ENCODE measurements around the gene TENT4A. TPM values are rescaled to one million over a fixed set of nuclear protein-coding genes. Genes with fewer than 3 reads are reported as not detected.

TENT4A gene
- total and polyA plus RNA-seq, 2 of the 13 experiments (the other 11 are each of a cell fraction or from before 2014, with no cell fraction given) = 6.3 to 13.3 TPM

DNA sequence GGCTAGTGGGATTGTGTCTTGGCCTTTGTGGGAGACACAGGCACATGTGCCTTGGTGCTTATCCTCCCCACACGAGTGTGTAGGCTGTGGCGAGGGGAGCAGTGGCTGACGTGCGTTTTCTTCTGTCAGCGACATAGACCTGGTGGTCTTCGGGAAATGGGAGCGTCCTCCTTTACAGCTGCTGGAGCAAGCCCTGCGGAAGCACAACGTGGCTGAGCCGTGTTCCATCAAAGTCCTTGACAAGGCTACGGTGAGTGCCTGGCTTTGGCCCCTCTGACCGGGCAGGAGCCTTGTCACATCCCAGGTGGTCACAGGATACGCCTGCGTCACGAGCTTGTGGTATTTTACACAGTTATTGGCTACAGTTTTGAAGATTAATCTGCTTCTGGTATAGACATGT lies 26.4 kb downstream of the TENT4A start:
- peaks cover 22% of the 10 kb centered on the region for H3K79me2 ChIP-seq (ENCODE audit: insufficient read depth, low read length)
- 100% methylated on average over 2 of the region's 15 CpGs for WGBS (ENCODE audit: low lambda C conversion rate)
- no peak for ATAC-seq
- H3K9me3 ChIP-seq (ENCODE audit: low read length) = no peaks in the 10 kb centered on the region
- H3K4me1 ChIP-seq (ENCODE audit: insufficient read depth, low read length) = 0 out of 2 replicates have a peak, but pooled peaks cover 9% of the 10 kb centered on the region
- in situ Hi-C loops (cut with HindIII; ENCODE audit: extremely low pct_ligation_motif_present, low pct_unique_long_range_greater_than_20kb) (loop anchor here (25.0 kb wide), 1 partner anchor 352 kb away; the partner anchor contains the start of gene MED10), intact Hi-C loops (cut with micrococcal nuclease; ENCODE audit: unreplicated experiment) (loop anchor here (10.0 kb wide), 1 partner anchor 445 kb away; no protein-coding TSS in a partner anchor)
- no peak overlapping the region for H3K4me3 ChIP-seq (replicated peaks in 1 of 3; ENCODE audit: insufficient read depth in 1 of 3, low read depth in 2 of 3, low read length in 3 of 3)
- no peak overlapping the region for H3K27ac ChIP-seq (ENCODE audit: extremely low read length, insufficient read depth, low read length)
- peaks cover 18% of the 10 kb centered on the region for H4K20me1 ChIP-seq (ENCODE audit: insufficient read depth, low read length)
- no peak for DNase-seq (ENCODE audit: low spot score)
- H3K4me2 ChIP-seq (ENCODE audit: low read depth, low read length) = no peak overlapping the region
- no peak for TF ChIP-seq MTF1 (CRISPR knock-in tag; IDR thresholded peaks at IDR 0.05)
- TF ChIP-seq, protein P1, sequence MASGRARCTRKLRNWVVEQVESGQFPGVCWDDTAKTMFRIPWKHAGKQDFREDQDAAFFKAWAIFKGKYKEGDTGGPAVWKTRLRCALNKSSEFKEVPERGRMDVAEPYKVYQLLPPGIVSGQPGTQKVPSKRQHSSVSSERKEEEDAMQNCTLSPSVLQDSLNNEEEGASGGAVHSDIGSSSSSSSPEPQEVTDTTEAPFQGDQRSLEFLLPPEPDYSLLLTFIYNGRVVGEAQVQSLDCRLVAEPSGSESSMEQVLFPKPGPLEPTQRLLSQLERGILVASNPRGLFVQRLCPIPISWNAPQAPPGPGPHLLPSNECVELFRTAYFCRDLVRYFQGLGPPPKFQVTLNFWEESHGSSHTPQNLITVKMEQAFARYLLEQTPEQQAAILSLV (CRISPR knock-in tag; IDR thresholded peaks at IDR 0.05; ENCODE audit: borderline replicate concordance) = no peak
- no peak for TF ChIP-seq CTCF (CRISPR knock-in tag; IDR thresholded peaks at IDR 0.05)
- no peak for TF ChIP-seq MEF2D (CRISPR knock-in tag; IDR thresholded peaks at IDR 0.05)
- no peak for TF ChIP-seq ZC3H4 (CRISPR knock-in tag; IDR thresholded peaks at IDR 0.05; ENCODE audit: borderline replicate concordance)
- no peak for TF ChIP-seq MIER2 (CRISPR knock-in tag; IDR thresholded peaks at IDR 0.05)
- H3K9ac ChIP-seq (ENCODE audit: insufficient read depth, low read depth, low read length) = no peak overlapping the region
- BruUV-seq (replicated peaks) = no TSS peak
- peaks cover 24 to 81% of the 10 kb centered on the region in 2 experiments for H3K36me3 ChIP-seq (replicated peaks in 1 of 2; ENCODE audit: control insufficient read depth in 1 of 2, insufficient read depth in 2 of 2, low read length in 2 of 2)
- no peak for FAIRE-seq
- CTCF ChIA-PET (ENCODE audit: low intra/inter-chr PET ratio, low total read pairs) = no interaction called here
- no peak overlapping the region for H2AFZ ChIP-seq (ENCODE audit: low read length)
- POLR2A ChIA-PET = no interaction called here
- H3K27me3 ChIP-seq (ENCODE audit: control insufficient read depth in 1 of 2, insufficient read depth in 2 of 2, low read length in 2 of 2) = no peaks in the 10 kb centered on the region

Data from HepG2 (cell line).